GM12864 (cell line): ENCODE data around the gene RBFOX2.
"Not testable (repeated sequence)": the region's sequence is repeated elsewhere in the genome, so short reads cannot be mapped to it uniquely, and the experiment has no call there.

Experiments
- DNase-seq: peaks from one replicate; pipeline ENCODE4 v3.0.0-alpha.2; 2011; ENCODE audit warnings: low read depth
- H3K4me3 ChIP-seq: 2 replicates; pipeline ENCODE4 v1.5.1; 2011; ENCODE audit warnings: mild to moderate bottlenecking, low read depth, low read length, control low read depth
- TF ChIP-seq, protein P1 (sequence below): IDR thresholded peaks from 2 replicates; pipeline ENCODE4 v1.5.1; 2011; ENCODE audit warnings: low read depth, mild to moderate bottlenecking, moderate library complexity, low read length, control low read depth, inconsistent platforms; ENCODE audit errors: missing control alignments

The RBFOX2 gene

DNA sequence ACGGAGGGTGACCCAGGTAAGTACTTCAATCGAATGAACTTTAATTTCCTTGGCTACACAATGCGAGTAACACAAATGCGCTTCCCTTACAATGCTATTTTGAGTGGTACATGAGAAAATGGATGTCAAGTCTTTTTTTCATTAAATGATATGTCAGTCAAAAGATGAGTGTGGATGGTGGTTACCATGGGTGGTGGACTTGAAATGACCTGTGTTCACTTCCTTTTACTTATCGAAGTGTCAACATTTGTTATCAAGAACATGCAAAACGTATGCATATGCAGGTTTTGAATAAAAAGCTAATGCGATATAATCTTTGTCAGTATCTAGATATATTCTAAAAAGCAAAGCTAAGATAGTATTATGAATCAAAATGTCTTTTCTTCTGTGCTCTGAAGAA, 319.7 kb downstream of the RBFOX2 start:
- no peak for DNase-seq
- H3K4me3 ChIP-seq: no peak overlapping the region
- TF ChIP-seq, protein P1, sequence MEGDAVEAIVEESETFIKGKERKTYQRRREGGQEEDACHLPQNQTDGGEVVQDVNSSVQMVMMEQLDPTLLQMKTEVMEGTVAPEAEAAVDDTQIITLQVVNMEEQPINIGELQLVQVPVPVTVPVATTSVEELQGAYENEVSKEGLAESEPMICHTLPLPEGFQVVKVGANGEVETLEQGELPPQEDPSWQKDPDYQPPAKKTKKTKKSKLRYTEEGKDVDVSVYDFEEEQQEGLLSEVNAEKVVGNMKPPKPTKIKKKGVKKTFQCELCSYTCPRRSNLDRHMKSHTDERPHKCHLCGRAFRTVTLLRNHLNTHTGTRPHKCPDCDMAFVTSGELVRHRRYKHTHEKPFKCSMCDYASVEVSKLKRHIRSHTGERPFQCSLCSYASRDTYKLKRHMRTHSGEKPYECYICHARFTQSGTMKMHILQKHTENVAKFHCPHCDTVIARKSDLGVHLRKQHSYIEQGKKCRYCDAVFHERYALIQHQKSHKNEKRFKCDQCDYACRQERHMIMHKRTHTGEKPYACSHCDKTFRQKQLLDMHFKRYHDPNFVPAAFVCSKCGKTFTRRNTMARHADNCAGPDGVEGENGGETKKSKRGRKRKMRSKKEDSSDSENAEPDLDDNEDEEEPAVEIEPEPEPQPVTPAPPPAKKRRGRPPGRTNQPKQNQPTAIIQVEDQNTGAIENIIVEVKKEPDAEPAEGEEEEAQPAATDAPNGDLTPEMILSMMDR: no peak

DNA sequence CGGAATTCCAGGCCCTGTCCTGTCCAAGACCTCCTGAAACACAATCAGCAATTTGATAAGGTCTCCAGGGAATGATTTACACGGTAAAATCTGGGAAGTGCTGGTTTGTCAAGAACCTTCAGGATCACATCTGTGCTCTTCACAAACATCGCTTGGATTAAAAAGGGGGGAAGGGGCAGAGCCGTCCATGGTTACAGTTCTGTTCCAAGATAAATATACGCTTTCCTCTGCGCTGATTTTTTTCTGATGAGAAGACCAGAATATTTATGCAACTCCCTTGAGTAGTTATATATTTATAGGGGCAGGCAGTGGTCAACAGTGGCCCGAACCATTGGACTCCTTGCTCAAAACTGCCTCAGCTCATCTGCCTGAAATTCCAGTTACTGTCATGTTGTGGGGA, 320.2 kb downstream of the RBFOX2 start:
- no peak overlapping the region for H3K4me3 ChIP-seq
- TF ChIP-seq, protein P1: no peak
- no peak for DNase-seq

DNA sequence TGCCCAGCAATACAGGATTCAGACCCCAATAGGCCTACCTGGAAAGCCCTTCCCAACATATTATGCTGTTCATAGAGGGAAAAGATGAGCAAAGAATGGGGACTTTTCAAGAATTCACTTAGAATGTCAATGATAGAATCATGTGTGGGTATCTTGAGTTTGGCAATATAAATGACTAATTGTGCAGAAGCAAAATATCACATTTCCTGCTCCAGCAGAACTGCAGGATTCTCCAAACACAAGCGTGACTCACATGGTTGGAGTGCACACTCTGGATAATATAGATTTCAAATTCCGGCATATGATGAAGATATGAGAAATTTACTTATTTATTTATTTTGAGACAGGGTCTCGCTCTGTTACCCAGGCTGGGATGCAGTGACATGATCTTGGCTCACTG, 323.5 kb downstream of the RBFOX2 start:
- TF ChIP-seq, protein P1: no peak
- DNase-seq: no peak
- H3K4me3 ChIP-seq: no peak overlapping the region

DNA sequence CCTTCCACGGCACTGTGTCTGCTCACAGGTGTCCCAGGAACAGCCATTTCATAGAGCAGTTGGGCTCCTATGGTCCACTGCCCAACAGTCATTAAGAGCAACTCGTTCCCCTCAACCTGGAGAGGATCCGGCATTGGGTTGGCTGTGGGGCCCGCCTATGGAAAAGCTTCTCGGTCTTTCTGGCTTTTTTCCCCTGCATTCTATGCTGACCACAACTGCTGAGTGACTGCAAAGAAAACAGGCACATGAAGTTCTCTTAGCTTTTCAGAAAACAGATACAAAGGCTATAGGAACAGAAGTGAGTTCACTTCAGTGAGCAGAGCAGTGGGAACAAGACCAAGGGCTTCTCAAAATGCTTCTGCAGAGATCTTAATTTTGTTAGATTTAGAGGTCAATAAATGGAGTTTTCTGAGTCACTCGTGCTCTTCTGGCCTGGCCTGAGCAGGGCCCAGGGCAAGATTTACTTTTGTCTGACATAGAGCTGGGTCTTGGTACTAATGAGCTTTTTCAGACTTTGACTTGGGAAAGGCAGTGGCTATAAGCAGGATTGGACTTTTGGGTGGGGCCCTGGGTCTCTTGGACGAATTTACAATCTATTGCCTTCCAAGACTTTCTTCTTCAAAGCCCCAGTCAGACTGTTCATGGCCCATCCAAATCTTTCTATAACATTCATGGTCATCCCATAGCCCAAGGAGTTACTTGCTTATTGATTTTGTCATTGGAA, 324.6 kb downstream of the RBFOX2 start:
- TF ChIP-seq, protein P1: no peak
- no peak for DNase-seq
- H3K4me3 ChIP-seq: no peak overlapping the region

DNA sequence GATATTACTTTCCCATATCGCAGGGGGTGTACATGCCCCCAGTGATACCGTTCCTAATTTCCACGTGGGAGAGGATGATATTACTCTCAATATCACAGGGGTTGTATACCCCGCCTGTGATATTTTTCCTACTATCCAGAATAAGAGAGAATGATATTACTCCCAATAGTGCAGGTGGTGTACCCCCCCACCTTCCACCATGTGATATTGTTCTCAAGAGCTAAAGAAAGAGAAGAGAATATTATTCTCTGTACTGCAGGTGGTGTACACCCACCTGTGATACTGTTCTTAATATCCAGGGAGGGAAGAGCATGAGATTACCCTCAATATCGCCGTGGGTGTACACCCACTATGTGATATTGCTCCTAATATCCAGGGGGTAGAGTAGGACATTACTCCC, 328.8 kb downstream of the RBFOX2 start:
- H3K4me3 ChIP-seq, DNase-seq: not testable (repeated sequence)

DNA sequence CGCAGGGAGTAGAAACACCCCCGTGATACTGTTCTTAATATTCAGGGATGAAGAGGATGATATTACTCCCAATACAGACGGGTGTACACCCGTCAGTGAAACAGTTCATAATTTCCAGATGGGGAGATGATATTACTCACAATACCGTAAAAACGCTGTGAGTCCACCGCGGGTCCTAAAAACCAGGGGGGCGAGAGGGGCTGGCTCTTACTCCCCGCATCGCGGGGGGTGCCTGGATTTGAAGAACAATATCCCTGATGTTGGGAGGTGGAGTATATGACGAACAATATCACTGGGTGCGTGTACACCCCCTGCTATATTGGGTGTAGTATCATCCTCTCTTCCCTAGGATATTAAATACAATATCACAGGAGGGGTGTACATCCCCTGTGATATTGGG, 331.5 kb downstream of the RBFOX2 start:
- H3K4me3 ChIP-seq: no peak overlapping the region
- no peak for DNase-seq
- TF ChIP-seq, protein P1: no peak

DNA sequence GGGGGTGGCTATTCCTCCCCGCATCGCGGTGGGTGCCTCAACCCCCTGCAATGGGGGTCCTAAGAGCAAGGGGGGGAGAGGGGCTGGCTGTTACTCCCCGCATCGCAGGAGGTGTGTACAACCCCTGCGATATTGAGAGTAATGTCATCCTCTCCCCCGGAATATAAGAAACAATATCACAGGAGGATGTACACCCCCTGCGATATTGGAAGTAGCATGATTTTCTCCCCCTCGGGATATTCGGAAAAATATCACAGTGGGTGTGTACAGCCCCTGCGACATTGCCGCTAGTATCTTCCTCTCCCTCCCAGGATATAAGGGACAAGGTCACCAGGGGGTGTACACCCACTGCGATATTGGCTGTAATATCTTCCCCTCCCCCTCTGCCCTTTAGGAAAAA, 333.4 kb downstream of the RBFOX2 start:
- no peak overlapping the region for H3K4me3 ChIP-seq
- TF ChIP-seq, protein P1: no peak
- DNase-seq: no peak

DNA sequence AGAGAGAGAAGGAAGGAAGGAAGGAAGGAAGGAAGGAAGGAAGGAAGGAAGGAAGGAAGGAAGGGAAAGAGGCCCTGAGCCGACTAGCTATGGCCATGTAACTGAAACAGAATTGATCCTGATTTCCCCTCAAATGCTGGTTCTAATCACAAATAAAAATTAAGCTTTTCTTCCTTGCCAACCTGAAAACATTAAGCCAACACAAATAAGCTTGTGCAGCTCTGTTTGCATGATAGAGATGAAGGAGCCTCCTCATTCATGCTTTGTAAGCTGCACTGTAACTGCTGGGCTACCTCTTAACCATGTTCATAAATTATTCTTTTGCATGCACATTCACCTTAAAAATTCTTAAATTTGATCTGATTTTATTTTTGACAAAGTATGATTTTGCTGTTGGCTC, 338.6 kb downstream of the RBFOX2 start:
- no peak for DNase-seq
- TF ChIP-seq, protein P1: no peak
- no peak overlapping the region for H3K4me3 ChIP-seq
